H1 (cell line): ENCODE results near the gene NUDT7.

Source experiments
- CEBPB ChIP-seq: IDR thresholded peaks from 2 replicates; pipeline ENCODE4 v1.6.1; 2012; ENCODE audit warnings: low read depth, low read length
- CREB1 ChIP-seq: IDR thresholded peaks from 2 replicates; pipeline ENCODE4 v1.6.1; 2012; ENCODE audit warnings: inconsistent platforms
- JUN ChIP-seq: IDR thresholded peaks from 2 replicates; pipeline ENCODE4 v1.6.1; 2011; ENCODE audit warnings: low read depth, mild to moderate bottlenecking, improper control_type of control experiment, low read length
- SIN3A ChIP-seq, 2 experiments: IDR thresholded peaks in 1 of 2; conservative IDR thresholded peaks in 1 of 2; 2 replicates each; pipeline ENCODE4 v1.6.1; 2011 to 2012; ENCODE audit warnings: low read length in 2 of 2, improper control_type of control experiment in 1 of 2, low read depth in 1 of 2, mild to moderate bottlenecking in 1 of 2
- TAF1 ChIP-seq: IDR thresholded peaks from 2 replicates; pipeline ENCODE4 v1.6.1; 2011; ENCODE audit warnings: mild to moderate bottlenecking, low read depth, low read length
- TBP ChIP-seq: IDR thresholded peaks from 2 replicates; pipeline ENCODE4 v1.6.1; 2011; ENCODE audit warnings: low read depth, low read length, improper control_type of control experiment
- TCF12 ChIP-seq: IDR thresholded peaks from 2 replicates; pipeline ENCODE4 v1.6.1; 2011; ENCODE audit warnings: low read depth, mild to moderate bottlenecking, low read length

DNA sequence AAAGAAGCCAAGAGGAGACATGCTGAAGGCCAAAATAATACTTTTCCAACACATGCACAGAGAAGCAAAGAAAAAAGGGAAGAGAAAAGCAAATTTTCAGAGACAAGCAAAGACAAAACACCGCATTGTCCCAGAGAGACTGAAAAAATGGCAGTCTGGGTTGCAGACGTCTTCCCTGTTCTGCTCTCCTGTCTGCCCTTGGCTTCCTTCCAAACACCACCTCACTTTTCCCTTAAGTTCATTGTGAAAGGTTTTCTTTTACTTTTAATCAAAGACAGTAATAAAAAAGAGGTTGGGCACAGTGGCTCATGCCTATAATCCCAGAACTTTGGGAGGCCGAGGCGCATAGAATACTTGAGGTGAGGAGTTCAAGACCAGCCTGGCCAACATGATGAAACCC is 44.9 kb downstream of the NUDT7 start:
- TF ChIP-seq JUN (no peak), CREB1 (no peak), TAF1 (no peak), SIN3A (conservative IDR thresholded peaks at IDR 0.05 in 1 of 2, IDR thresholded peaks at IDR 0.05 in 1 of 2; ENCODE audit: low read depth in 1 of 2, low read length in 2 of 2) (no peak), TBP (no peak), TCF12 (no peak), CEBPB (no peak)
